Superior temporal gyrus (tissue), 1 donor: ENCODE measurements around the gene ABCB4.

Source experiments
- DNase-seq: peaks from one replicate; pipeline ENCODE4 v3.0.0-alpha.2; 2016; ENCODE audit errors: extremely low spot score

Gene ABCB4

DNA sequence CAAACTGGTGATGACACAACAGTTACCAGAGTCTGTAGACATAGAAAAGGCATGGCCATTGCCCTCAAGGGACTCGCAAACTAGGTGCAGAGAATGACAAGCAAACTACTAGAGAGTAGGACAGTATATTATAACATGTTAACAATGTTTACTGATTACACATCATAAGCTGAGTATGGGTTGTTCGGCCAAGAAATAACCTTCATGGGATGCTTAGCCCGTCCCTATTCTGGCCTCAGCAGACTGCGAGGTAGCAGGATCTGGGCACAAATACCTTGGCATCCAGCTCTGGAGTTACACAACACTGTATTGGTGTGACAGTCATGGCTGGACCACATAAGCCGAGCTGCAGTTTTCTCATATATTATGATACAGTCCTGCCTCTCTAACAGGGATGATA is 51.4 kb downstream of the ABCB4 start:
- no peak for DNase-seq

DNA sequence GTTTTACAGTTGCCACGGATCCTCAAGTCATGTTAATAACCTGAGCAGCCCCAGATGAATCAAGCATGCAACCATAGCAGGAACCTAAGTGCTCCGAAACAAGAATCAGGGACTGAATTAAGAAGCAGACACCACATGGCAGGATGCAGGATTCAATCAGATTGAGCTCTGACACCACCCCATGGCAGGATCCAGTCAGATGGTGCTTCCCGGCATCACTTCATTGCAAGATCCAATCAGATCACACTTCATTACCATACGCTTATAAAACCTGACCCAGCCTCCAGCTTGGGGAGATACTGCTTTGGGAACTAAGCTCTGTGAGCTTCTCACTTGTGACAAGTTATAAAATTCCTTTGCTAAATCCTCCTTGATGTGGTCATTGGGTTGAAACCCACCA is 55.3 kb downstream of the ABCB4 start:
- no peak for DNase-seq

DNA sequence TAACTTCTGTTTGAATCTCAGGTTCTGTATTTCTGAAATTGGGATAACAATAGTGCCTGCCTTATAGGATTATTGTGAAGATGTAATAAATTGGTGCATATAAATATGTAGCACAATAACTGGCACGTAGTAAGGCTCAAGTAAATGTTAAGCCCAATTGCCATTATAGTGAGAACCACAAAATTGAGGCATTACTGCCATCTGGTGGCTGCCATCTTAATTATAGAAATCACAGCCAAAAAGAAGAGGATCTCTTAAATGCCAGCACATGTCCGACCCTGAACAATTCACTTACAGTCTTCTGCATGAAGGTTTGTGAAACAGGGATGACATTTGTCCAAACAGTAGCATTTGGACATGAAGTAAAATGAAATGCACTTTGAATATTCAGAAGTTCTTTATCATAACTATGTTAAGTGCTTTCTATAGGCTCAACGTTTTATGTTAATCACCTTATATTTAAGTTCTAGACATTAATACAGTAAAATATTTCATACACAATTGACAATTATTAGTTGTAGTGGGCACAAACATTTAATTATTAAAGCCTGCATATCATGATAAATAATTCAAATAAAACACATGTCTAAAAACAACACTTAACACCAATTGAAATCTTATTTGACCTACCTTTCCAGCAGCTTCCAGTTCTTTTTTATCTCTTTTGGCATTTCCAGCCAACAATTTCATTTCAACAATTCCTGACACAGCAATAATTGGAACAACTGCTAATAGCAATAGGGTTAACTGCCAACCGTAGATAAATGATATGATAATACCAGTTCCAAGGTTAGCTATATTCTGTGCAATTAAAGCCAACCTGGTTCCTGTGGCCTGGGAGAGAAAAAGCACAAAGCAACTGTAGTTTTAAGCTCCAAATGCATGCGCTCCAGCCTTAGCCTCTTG is 58.5 kb downstream of the ABCB4 start:
- peak; percentile 94 for DNase-seq

DNA sequence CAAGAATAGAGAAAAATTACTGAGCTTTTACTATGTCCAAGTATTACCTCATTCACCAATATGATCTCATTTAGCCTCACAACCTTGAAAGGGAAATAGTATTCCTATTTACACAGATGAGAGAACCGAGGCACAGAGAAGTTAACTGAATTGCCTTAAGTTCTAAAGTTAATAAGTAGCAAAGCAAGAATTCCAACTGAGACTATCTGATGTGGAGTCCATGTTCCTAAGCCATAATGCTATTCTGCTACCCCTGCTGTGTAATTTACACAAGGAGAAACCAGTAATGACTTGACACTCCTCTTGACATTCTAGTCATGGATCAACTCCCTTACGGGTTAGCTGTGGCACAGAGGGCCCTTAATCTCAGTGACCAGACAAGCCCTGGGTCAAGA is 60.7 kb downstream of the ABCB4 start:
- DNase-seq = no peak

DNA sequence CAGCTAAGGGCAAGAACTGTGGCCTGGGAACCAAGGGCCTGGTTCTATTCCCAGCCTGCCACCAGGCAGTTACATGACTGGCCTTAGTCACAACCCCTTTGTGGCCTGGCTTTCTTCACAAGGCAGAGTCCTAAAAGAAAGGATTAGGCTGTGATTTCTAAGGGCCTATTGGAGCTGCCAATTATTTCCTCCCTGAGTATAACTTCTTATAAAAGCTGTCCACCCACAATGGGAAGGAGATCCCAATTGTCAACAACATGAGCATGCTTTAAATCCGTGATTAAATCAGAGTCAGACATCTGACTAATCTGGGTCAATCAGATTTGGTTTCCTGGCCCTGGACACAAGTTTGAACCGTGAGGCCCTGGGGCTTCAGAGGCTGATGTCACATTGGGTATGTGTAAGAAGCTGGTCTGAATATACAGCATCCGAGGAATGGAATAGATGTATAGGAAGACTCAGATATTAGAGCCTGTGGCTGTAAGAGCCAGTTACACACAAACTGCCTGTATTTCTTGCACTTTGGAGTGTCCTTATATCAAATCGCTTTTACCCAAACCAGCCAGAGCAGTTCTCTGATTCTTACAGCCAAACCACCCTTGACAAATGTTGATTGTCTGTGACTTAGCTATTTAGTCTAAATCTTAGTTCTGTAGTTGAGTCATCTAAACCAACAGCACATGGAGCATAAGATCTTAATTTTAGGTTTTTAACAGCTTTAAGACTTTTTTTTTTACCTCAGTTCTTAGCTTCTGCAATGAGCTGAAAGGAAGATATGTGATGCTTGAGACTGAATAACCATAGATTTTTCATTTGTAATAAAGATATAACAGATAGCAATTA is 61.3 kb downstream of the ABCB4 start:
- no peak for DNase-seq

GRCh38 chr7:87413029-87413428 is 62.5 kb downstream of the ABCB4 start:
- no peak for DNase-seq

DNA sequence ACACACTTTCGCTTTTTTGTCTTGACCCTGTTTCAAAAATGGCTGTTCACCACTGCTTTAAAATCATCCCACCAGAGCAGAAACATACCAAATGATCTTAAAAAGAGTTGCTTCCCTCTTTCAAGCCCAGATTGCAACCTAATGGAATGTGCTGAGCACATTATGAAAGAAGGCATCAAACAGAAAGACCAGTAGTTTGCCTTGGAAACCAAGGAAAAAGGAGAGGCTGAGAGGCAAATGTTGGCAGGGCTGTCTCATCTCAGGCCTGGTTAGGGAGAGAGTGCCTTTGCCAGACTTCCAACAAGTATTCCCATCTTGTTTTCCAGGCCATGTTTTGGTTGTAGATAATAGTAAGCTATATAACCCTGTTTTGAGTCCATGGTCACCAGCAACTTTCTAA is 64.3 kb downstream of the ABCB4 start:
- no peak for DNase-seq

GRCh38 chr7:87404674-87405073 is 70.8 kb downstream of the ABCB4 start:
- DNase-seq = no peak

GRCh38 chr7:87398446-87398845 is 77.0 kb downstream of the ABCB4 start:
- DNase-seq = no peak

- DNase-seq = no peak
Observed at GRCh38 chr7:87395442-87396020, 79.9 kb downstream of the ABCB4 start.

GRCh38 chr7:87391020-87391701 is 84.3 kb downstream of the ABCB4 start:
- DNase-seq = no peak

DNA sequence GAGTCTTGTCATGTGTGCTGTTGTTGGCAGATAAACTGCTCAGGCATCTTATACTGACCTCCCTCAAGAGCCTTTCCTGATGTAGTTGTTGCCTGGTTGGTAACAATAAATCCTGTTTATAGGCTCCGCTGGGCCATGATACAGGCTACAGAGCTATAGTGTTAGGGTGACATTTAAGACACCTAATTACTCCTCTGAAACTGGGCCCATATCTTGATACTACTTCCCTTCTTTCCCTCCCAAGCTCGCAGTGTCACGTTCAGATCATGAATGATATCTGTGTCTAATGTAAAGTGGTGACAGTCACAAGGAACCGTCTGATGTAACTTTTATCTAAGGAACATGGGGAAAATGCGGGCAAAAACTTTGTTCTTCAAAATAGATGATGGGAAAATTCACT is 94.6 kb downstream of the ABCB4 start:
- DNase-seq = no peak

DNA sequence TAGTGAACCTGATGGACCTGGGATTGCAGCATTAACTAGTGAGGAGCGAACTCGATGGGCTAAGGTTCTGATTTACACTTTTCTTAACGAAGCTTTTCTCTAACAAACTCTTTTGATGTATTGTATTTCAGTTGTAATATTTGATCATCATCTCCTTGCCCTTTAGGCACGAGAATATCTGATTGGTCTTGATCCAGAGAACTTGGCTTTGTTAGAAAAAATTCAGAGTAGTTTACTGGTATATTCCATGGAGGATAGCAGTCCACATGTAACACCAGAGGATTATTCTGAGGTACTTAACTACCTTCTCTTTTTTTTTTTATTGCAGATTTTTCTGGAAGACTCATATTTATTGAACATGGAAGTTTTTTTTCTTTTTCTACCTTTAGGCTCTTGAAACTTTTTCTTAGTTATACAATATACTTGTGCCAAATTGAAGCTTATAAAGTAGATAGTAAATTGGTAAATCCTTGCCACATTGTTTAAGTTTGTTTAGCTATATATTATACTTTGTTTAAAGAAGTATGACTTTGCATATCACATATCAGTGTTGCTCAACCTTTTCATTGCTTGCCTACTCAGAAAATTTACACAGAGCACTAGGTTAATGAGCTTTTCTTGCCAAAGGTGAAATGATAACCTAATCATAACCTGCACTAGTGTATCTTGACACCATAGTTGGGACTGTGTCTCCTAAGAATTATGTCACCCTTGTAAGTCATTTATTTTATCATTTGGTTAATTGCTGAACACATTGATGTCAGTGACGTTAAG is 99.6 kb downstream of the ABCB4 start:
- no peak for DNase-seq

GRCh38 chr7:87370660-87371180 is 104.8 kb downstream of the ABCB4 start:
- no peak for DNase-seq

GRCh38 chr7:87369216-87369615 is 106.3 kb downstream of the ABCB4 start:
- DNase-seq = no peak

DNA sequence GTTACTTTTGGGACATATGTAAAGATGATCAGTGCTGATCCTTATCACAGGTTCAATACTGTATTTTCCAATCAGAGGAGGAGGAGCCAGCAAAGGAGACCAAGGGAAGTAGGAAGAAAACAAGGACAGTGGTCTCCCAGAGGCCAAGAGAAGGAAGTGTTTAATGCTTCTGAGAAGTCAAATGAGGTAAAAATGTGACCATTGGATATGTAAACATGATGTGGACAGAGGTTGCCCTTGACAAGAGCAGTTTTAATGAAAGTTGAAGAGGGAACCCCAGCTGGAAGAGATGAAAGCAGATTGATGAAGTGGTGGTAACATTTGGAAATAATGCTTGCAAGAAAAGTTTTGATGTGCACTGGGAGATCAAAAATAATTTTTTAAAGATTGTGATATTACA is 111.2 kb downstream of the ABCB4 start:
- no peak for DNase-seq

- DNase-seq = no peak
Observed at GRCh38 chr7:87363342-87363741, 112.1 kb downstream of the ABCB4 start.

GRCh38 chr7:87361320-87361719 is 114.2 kb downstream of the ABCB4 start:
- no peak for DNase-seq

DNA sequence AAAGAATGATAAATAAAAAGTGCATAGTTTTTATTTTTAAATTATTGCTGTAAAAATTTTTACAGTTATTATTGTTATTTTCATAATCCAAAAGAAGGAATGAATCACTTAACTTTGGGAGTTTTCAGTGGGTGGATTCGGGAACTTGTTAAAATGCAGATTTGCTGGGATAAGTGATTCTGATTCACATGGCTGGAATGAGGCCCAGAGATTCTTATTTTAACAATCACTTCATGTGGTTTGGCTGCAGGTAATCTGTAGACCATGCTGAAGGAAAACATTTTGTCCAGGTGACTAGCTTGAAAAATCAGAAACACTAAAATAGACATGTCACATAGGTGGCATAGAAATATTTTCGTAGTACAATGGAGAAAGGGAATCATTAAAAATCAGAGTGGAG is 116.1 kb downstream of the ABCB4 start:
- peak; percentile 64 for DNase-seq

DNA sequence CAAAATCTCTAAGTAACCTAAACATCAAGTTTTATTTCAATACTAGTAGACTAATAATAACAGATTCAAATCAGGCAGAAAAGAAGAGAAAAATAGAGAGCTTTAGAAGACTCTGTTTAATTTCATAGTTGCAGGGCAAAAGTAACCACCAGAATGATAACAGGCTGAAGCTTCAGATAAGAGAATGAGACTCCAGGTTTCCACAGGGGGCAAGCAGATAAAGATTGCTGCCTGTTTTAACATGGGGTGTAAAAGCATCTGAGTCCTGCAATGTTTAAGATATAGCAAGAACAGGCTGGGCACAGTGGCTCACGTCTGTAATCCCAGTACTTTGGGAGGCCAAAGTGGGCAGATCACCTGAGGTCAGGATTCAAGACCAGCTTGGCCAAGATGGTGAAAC is 119.0 kb downstream of the ABCB4 start:
- DNase-seq = no peak

DNA sequence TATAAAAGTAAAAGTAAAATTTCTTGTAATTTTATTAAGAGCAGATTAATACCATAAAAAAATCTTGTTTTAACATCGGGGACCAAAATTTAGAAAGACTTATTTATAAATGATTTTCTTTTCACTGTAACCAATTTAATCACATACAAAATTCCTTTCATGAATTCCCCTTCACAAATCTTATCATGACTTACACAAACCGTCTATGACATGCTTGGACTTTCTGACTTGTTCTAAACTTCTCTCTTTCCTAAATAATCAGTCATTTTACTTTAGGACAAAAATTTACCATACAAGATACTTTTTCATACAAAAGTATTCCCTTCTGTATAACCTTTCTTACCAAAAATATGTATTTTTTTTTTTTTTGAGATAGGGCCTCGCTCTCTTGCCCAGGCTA is 120.7 kb downstream of the ABCB4 start:
- no peak for DNase-seq
